ENCODE measurements around the gene C2orf72. TPM values are rescaled to one million over a fixed set of nuclear protein-coding genes. Genes with fewer than 3 reads are reported as not detected.

Gene C2orf72
- total and polyA plus RNA-seq, 3 donors from 2014 or later: 2.7 to 6.9 (median 5.3) TPM

- H3K27me3 ChIP-seq: no peaks in the 10 kb centered on the region
- H3K36me3 ChIP-seq (ENCODE audit: low read depth, missing control alignments): no peaks in the 10 kb centered on the region
- intact Hi-C loops (cut with DNase I; ENCODE audit: low total_unique reads): no loop called here
- TF ChIP-seq POLR2A (IDR thresholded peaks at IDR 0.05): no peak
- TF ChIP-seq, protein P1, sequence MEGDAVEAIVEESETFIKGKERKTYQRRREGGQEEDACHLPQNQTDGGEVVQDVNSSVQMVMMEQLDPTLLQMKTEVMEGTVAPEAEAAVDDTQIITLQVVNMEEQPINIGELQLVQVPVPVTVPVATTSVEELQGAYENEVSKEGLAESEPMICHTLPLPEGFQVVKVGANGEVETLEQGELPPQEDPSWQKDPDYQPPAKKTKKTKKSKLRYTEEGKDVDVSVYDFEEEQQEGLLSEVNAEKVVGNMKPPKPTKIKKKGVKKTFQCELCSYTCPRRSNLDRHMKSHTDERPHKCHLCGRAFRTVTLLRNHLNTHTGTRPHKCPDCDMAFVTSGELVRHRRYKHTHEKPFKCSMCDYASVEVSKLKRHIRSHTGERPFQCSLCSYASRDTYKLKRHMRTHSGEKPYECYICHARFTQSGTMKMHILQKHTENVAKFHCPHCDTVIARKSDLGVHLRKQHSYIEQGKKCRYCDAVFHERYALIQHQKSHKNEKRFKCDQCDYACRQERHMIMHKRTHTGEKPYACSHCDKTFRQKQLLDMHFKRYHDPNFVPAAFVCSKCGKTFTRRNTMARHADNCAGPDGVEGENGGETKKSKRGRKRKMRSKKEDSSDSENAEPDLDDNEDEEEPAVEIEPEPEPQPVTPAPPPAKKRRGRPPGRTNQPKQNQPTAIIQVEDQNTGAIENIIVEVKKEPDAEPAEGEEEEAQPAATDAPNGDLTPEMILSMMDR (IDR thresholded peaks at IDR 0.05): no peak
- DNase-seq: no peak
- peak overlapping the region; percentile 51 to 53 for H3K4me3 ChIP-seq
- H3K4me1 ChIP-seq: peaks cover 4% of the 10 kb centered on the region
- no peaks in the 10 kb centered on the region for H3K9me3 ChIP-seq
- peak overlapping the region in 1 of 2 donors; percentile 68 for H3K27ac ChIP-seq
- WGBS, 2 donors: 11 to 15% methylated on average over 21 of the region's 21 CpGs
Measured at GRCh38 chr2:231038483-231039293, 1.4 kb downstream of the C2orf72 start.

GRCh38 chr2:231039294-231039664, 2.0 kb downstream of the C2orf72 start:
- intact Hi-C loops (cut with DNase I; ENCODE audit: low total_unique reads): no loop called here
- no peak for TF ChIP-seq POLR2A (IDR thresholded peaks at IDR 0.05)
- TF ChIP-seq, protein P1 (IDR thresholded peaks at IDR 0.05): no peak
- Histone ChIP-seq H3K9me3 (no peaks in the 10 kb centered on the region), H3K27me3 (no peaks in the 10 kb centered on the region), H3K36me3 (ENCODE audit: low read depth, missing control alignments) (no peaks in the 10 kb centered on the region), H3K4me1 (peaks cover 4% of the 10 kb centered on the region), H3K4me3 (no peak overlapping the region), H3K27ac (no peak overlapping the region)
- DNase-seq: no peak
- WGBS, 2 donors: 67 to 69% methylated on average over 6 of the region's 6 CpGs

DNA sequence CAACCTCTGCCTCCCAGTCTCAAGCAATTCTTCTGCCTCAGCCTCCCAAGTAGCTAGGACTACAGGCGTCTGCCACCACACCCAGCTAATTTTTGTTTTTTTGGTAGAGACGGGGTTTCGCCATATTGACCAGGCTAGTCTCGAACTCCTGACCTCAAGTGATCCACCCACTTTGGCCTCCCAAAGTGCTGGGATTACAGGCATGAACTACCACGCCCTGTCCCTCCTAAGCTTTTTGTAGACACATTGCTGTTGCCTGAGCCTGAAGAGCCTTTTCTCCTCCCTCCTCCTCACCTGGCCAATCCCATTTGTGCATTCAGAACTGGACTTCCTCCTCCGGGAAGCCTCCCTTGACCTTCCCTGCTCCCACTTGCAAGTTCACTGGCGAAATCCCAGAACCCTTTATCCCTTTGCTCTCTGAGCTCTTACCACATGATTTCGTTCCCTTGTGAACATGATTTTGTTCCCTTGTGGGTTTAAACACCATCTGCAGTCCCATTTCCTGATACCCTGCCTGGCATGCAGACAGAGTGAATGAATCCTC, 2.6 kb downstream of the C2orf72 start:
- TF ChIP-seq, protein P1 (IDR thresholded peaks at IDR 0.05): no peak
- no peak for TF ChIP-seq POLR2A (IDR thresholded peaks at IDR 0.05)
- Histone ChIP-seq H3K36me3 (ENCODE audit: low read depth, missing control alignments) (no peaks in the 10 kb centered on the region), H3K9me3 (no peaks in the 10 kb centered on the region), H3K4me1 (peaks cover 4% of the 10 kb centered on the region), H3K27me3 (no peaks in the 10 kb centered on the region), H3K27ac (no peak overlapping the region), H3K4me3 (no peak overlapping the region)
- 75 to 84% methylated on average over 8 of the region's 8 CpGs for WGBS, 2 donors
- DNase-seq: no peak
- intact Hi-C loops (cut with DNase I; ENCODE audit: low total_unique reads): no loop called here

GRCh38 chr2:231041061-231041689, 3.9 kb downstream of the C2orf72 start:
- H3K36me3 ChIP-seq (ENCODE audit: low read depth, missing control alignments): no peaks in the 10 kb centered on the region
- no peak overlapping the region for H3K4me3 ChIP-seq
- H3K9me3 ChIP-seq: no peaks in the 10 kb centered on the region
- DNase-seq: no peak
- H3K4me1 ChIP-seq: peaks cover 4% of the 10 kb centered on the region
- intact Hi-C loops (cut with DNase I; ENCODE audit: low total_unique reads): no loop called here
- WGBS, 2 donors: 65 to 81% methylated on average over 5 to 8 of the region's 8 CpGs
- TF ChIP-seq, protein P1 (IDR thresholded peaks at IDR 0.05): no peak
- TF ChIP-seq POLR2A (IDR thresholded peaks at IDR 0.05): no peak
- no peaks in the 10 kb centered on the region for H3K27me3 ChIP-seq
- no peak overlapping the region for H3K27ac ChIP-seq
